CD4-positive, alpha-beta T cell (primary cell): Measurements from ENCODE around the gene PLCH2. TPM values are rescaled to one million over a fixed set of nuclear protein-coding genes. Genes with fewer than 3 reads are reported as not detected.
"Not testable (repeated sequence)": the region's sequence is repeated elsewhere in the genome, so short reads cannot be mapped to it uniquely, and the experiment has no call there.

ENCODE experiments used
- ATAC-seq: fragments of 200-7000 bp; cut with Tn5 transposase; one replicate; pipeline ENCODE4 v1.10.0; 2022; ENCODE audit warnings: mild to moderate bottlenecking; ENCODE audit not compliant: poor library complexity
- CTCF ChIA-PET: fragments of 350-600 bp; sonication (Branson Sonifier 250); formaldehyde crosslinking; loops from one replicate; lab custom pipeline; 2021; ENCODE audit warnings: antibody characterized with exemption, inconsistent platforms; lab: Charles Lee
- POLR2A ChIA-PET: fragments of 350-600 bp; sonication (Branson Sonifier 250); formaldehyde crosslinking; loops from one replicate; lab custom pipeline; 2021; ENCODE audit warnings: antibody characterized with exemption, inconsistent platforms; lab: Charles Lee
- DNase-seq, 14 experiments: peaks; one replicate each; pipeline ENCODE4 v3.0.0-alpha.2; 2013 to 2020; ENCODE audit warnings: mixed read lengths in 2 of 14
- H3K27ac ChIP-seq, 2 donors: one replicate each; pipeline versions ENCODE4 v1.5.1 to v1.7.0; 2013; ENCODE audit warnings: low read length in 2 of 2, low read depth in 1 of 2, mild to moderate bottlenecking in 1 of 2
- H3K27me3 ChIP-seq, 2 experiments: 1 replicate in 1 of 2; 2 replicates in 1 of 2; pipeline versions ENCODE4 v1.6.1 to v1.7.0; 2013; ENCODE audit warnings: low read length in 2 of 2, control low read depth in 1 of 2, mild to moderate bottlenecking in 1 of 2, moderate library complexity in 1 of 2; ENCODE audit not compliant: insufficient read depth in 2 of 2, control insufficient read depth in 1 of 2
- H3K36me3 ChIP-seq: one replicate; pipeline ENCODE4 v1.6.1; 2013; ENCODE audit warnings: low read length, control low read depth; ENCODE audit not compliant: insufficient read depth
- H3K4me1 ChIP-seq: one replicate; pipeline ENCODE4 v1.6.1; 2013; ENCODE audit warnings: low read length, control low read depth; ENCODE audit not compliant: insufficient read depth
- H3K4me3 ChIP-seq: one replicate; pipeline ENCODE4 v1.5.1; 2013; ENCODE audit warnings: mild to moderate bottlenecking, low read length, moderate library complexity
- H3K9me3 ChIP-seq, 2 experiments: 1 replicate in 1 of 2; 2 replicates in 1 of 2; pipeline versions ENCODE4 v1.6.1 to v1.7.0; 2013; ENCODE audit warnings: low read length in 2 of 2, mild to moderate bottlenecking in 2 of 2, control low read depth in 1 of 2, moderate library complexity in 1 of 2; ENCODE audit not compliant: control insufficient read depth in 1 of 2, insufficient read depth in 1 of 2
- H3K27ac Mint-ChIP-seq: one replicate; pipeline ENCODE4 v1.8.0; 2020; ENCODE audit warnings: mixed read lengths
- H3K27me3 Mint-ChIP-seq: one replicate; pipeline ENCODE4 v1.8.0; 2021; ENCODE audit warnings: mixed read lengths
- H3K36me3 Mint-ChIP-seq: one replicate; pipeline ENCODE4 v1.8.0; 2021; ENCODE audit warnings: low read depth, mixed read lengths
- H3K4me1 Mint-ChIP-seq: one replicate; pipeline ENCODE4 v1.8.0; 2021; ENCODE audit warnings: low read depth, mixed read lengths
- H3K4me3 Mint-ChIP-seq: one replicate; pipeline ENCODE4 v1.8.0; 2020; ENCODE audit warnings: mild to moderate bottlenecking, mixed read lengths
- H3K9me3 Mint-ChIP-seq: one replicate; pipeline ENCODE4 v1.8.0; 2020; ENCODE audit warnings: mixed read lengths
- intact Hi-C, 2 experiments: fragments of 100-400 bp; cut with DNase I in 1 of 2; cut with micrococcal nuclease in 1 of 2; formaldehyde crosslinking; loops; one replicate each; pipeline versions ENCODE4 v1.15.1 to v1.9.0; 2023 to 2025; cut with DNase I, micrococcal nuclease
- total RNA-seq, 174 experiments: library from RNA in 2 of 174; stranded (reverse) in 2 of 174; gene quantifications; one replicate each; pipeline ENCODE4 v1.2.3 and lab custom pipeline; 2021 to 2026
- TF ChIP-seq, protein P1 (sequence below): fragments of 200-600 bp; IDR thresholded peaks from one replicate; pipeline ENCODE4 v1.8.0; 2022; ENCODE audit warnings: antibody characterized with exemption, mild to moderate bottlenecking

The PLCH2 gene
- total RNA-seq, 2 experiments from 2014 or later, result 47.6 to 48.1 TPM

DNA sequence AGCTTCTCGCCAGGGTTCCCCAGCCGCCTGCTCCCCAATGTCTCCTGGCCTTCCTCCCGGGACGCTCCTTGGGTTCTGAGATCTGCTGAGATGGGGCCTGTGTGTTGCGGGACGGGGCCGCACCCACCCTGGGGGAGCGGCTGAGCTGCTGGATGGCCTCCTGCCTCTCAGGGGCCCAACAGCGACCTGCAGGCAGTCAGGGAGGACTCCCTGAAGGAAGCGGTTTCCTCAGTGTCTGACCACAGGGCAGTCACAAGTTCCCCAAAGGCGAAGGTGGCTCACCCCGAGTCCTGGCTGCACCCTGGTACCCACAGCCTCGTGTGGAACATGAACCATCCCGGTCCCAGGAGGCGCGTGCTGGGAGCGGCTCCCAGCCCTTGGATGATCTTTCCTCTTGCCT, 18.6 kb upstream of the PLCH2 start:
- no peaks in the 10 kb centered on the region for H3K4me1 ChIP-seq
- H3K27ac ChIP-seq, result no peak overlapping the region
- H3K27me3 ChIP-seq, result no peaks in the 10 kb centered on the region
- H3K27me3 Mint-ChIP-seq, result no peaks in the 10 kb centered on the region
- no peaks in the 10 kb centered on the region for H3K9me3 ChIP-seq
- intact Hi-C loops, result no loop called here
- ChIA-PET CTCF (no interaction called here), POLR2A (no interaction called here)
- DNase-seq, result no peak
- no peaks in the 10 kb centered on the region for H3K36me3 Mint-ChIP-seq
- no peak overlapping the region for H3K4me3 ChIP-seq
- TF ChIP-seq, protein P1, sequence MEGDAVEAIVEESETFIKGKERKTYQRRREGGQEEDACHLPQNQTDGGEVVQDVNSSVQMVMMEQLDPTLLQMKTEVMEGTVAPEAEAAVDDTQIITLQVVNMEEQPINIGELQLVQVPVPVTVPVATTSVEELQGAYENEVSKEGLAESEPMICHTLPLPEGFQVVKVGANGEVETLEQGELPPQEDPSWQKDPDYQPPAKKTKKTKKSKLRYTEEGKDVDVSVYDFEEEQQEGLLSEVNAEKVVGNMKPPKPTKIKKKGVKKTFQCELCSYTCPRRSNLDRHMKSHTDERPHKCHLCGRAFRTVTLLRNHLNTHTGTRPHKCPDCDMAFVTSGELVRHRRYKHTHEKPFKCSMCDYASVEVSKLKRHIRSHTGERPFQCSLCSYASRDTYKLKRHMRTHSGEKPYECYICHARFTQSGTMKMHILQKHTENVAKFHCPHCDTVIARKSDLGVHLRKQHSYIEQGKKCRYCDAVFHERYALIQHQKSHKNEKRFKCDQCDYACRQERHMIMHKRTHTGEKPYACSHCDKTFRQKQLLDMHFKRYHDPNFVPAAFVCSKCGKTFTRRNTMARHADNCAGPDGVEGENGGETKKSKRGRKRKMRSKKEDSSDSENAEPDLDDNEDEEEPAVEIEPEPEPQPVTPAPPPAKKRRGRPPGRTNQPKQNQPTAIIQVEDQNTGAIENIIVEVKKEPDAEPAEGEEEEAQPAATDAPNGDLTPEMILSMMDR, result no peak
- no peaks in the 10 kb centered on the region for H3K4me1 Mint-ChIP-seq
- H3K27ac Mint-ChIP-seq, result no peak overlapping the region
- H3K9me3 Mint-ChIP-seq, result no peaks in the 10 kb centered on the region
- ATAC-seq, result no peak
- no peaks in the 10 kb centered on the region for H3K36me3 ChIP-seq
- H3K4me3 Mint-ChIP-seq, result no peak overlapping the region

GRCh38 chr1:2458687-2459086, 17.4 kb upstream of the PLCH2 start:
- DNase-seq (no peak), ATAC-seq (no peak)
- no peaks in the 10 kb centered on the region for H3K9me3 Mint-ChIP-seq
- H3K27ac Mint-ChIP-seq, result no peak overlapping the region
- H3K27ac ChIP-seq, result no peak overlapping the region
- H3K36me3 ChIP-seq, result no peaks in the 10 kb centered on the region
- H3K4me3 Mint-ChIP-seq, result no peak overlapping the region
- ChIA-PET CTCF (no interaction called here), POLR2A (no interaction called here)
- no peaks in the 10 kb centered on the region for H3K36me3 Mint-ChIP-seq
- no peaks in the 10 kb centered on the region for H3K4me1 Mint-ChIP-seq
- H3K27me3 ChIP-seq, result peaks cover 0 to 2% of the 10 kb centered on the region in 2 experiments
- H3K4me3 ChIP-seq, result no peak overlapping the region
- TF ChIP-seq, protein P1, result no peak
- no peaks in the 10 kb centered on the region for H3K9me3 ChIP-seq
- intact Hi-C loops, result no loop called here
- no peaks in the 10 kb centered on the region for H3K4me1 ChIP-seq
- H3K27me3 Mint-ChIP-seq, result peaks cover 6% of the 10 kb centered on the region

GRCh38 chr1:2459102-2459753, 16.9 kb upstream of the PLCH2 start:
- H3K36me3 ChIP-seq, H3K27me3 ChIP-seq, H3K4me3 ChIP-seq, ATAC-seq, intact Hi-C loops, H3K4me1 ChIP-seq, H3K4me1 Mint-ChIP-seq, H3K27me3 Mint-ChIP-seq, DNase-seq, CTCF ChIA-PET, H3K36me3 Mint-ChIP-seq, H3K9me3 ChIP-seq, H3K27ac ChIP-seq, H3K4me3 Mint-ChIP-seq, H3K9me3 Mint-ChIP-seq, POLR2A ChIA-PET, H3K27ac Mint-ChIP-seq: not testable (repeated sequence)

GRCh38 chr1:2459757-2460156, 16.3 kb upstream of the PLCH2 start:
- no peaks in the 10 kb centered on the region for H3K36me3 ChIP-seq
- ChIA-PET POLR2A (no interaction called here), CTCF (no interaction called here)
- H3K4me1 Mint-ChIP-seq, result no peaks in the 10 kb centered on the region
- H3K27me3 ChIP-seq, result peaks cover 0 to 9% of the 10 kb centered on the region in 2 experiments
- H3K4me3 ChIP-seq, result no peak overlapping the region
- no peaks in the 10 kb centered on the region for H3K9me3 Mint-ChIP-seq
- H3K27ac ChIP-seq, result no peak overlapping the region
- no peak overlapping the region for H3K27ac Mint-ChIP-seq
- H3K4me1 ChIP-seq, result no peaks in the 10 kb centered on the region
- DNase-seq (no peak), ATAC-seq (no peak)
- H3K9me3 ChIP-seq, result no peaks in the 10 kb centered on the region
- no peaks in the 10 kb centered on the region for H3K36me3 Mint-ChIP-seq
- H3K4me3 Mint-ChIP-seq, result no peak overlapping the region
- intact Hi-C loops, result no loop called here
- TF ChIP-seq, protein P1, result no peak
- H3K27me3 Mint-ChIP-seq, result peaks cover 6% of the 10 kb centered on the region
